Endothelial cell (in vitro differentiated cells): ENCODE measurements around the gene CCDC14. TPM values are rescaled to one million over a fixed set of nuclear protein-coding genes. Genes with fewer than 3 reads are reported as not detected.

Experiments
- DNase-seq: peaks from one replicate; pipeline ENCODE4 v3.0.0; 2021; ENCODE audit warnings: low spot score
- H3K27ac Mint-ChIP-seq: one replicate; pipeline ENCODE4 v1.8.0; 2021; ENCODE audit warnings: mixed read lengths, inconsistent platforms; ENCODE audit not compliant: unreplicated experiment
- H3K27me3 Mint-ChIP-seq: one replicate; pipeline ENCODE4 v1.8.0; 2021; ENCODE audit warnings: mild to moderate bottlenecking, moderate library complexity, mixed read lengths, inconsistent platforms; ENCODE audit not compliant: unreplicated experiment
- H3K36me3 Mint-ChIP-seq: one replicate; pipeline ENCODE4 v1.8.0; 2021; ENCODE audit warnings: mild to moderate bottlenecking, low read depth, mixed read lengths, inconsistent platforms; ENCODE audit not compliant: unreplicated experiment
- H3K4me1 Mint-ChIP-seq: one replicate; pipeline ENCODE4 v1.8.0; 2021; ENCODE audit warnings: mild to moderate bottlenecking, mixed read lengths, inconsistent platforms; ENCODE audit not compliant: unreplicated experiment
- H3K4me3 Mint-ChIP-seq: one replicate; pipeline ENCODE4 v1.8.0; 2021; ENCODE audit warnings: mild to moderate bottlenecking, mixed read lengths, inconsistent platforms; ENCODE audit not compliant: unreplicated experiment
- H3K9me3 Mint-ChIP-seq: one replicate; pipeline ENCODE4 v1.8.0; 2021; ENCODE audit warnings: mixed read lengths, inconsistent platforms; ENCODE audit not compliant: unreplicated experiment
- CTCF ChIP-seq: fragments of 200-600 bp; sonication (generic); IDR thresholded peaks from one replicate; pipeline ENCODE4 v1.5.0; 2021; ENCODE audit warnings: antibody characterized with exemption; ENCODE audit not compliant: unreplicated experiment
- total RNA-seq: library from RNA; stranded (reverse); fragmentation: NEBNext Ultra II Directional; extraction: Animal tissue kit (Norgen Biotek cat#: 25700); gene quantifications from one replicate; pipeline ENCODE4 v1.2.1, GENCODE V29; 2021; ENCODE audit not compliant: unreplicated experiment

The CCDC14 gene
- total RNA-seq, 1 donor from 2014 or later = 44.5 TPM

- H3K27ac Mint-ChIP-seq = no peak overlapping the region
- no peaks in the 10 kb centered on the region for H3K27me3 Mint-ChIP-seq
- TF ChIP-seq CTCF = no peak
- DNase-seq = no peak
- H3K4me3 Mint-ChIP-seq = no peak overlapping the region
- H3K4me1 Mint-ChIP-seq = no peaks in the 10 kb centered on the region
- H3K9me3 Mint-ChIP-seq = no peaks in the 10 kb centered on the region
- H3K36me3 Mint-ChIP-seq = peaks cover 4% of the 10 kb centered on the region
Measured at GRCh38 chr3:123870033-123870432, 91.0 kb downstream of the CCDC14 start.

- no peak for DNase-seq
- H3K4me1 Mint-ChIP-seq = no peaks in the 10 kb centered on the region
- peaks cover 4% of the 10 kb centered on the region for H3K36me3 Mint-ChIP-seq
- no peak overlapping the region for H3K27ac Mint-ChIP-seq
- H3K4me3 Mint-ChIP-seq = no peak overlapping the region
- no peak for TF ChIP-seq CTCF
- H3K9me3 Mint-ChIP-seq = no peaks in the 10 kb centered on the region
- H3K27me3 Mint-ChIP-seq = no peaks in the 10 kb centered on the region
Measured at GRCh38 chr3:123869165-123869564, 91.9 kb downstream of the CCDC14 start.

- no peak overlapping the region for H3K4me3 Mint-ChIP-seq
- no peaks in the 10 kb centered on the region for H3K4me1 Mint-ChIP-seq
- no peak overlapping the region for H3K27ac Mint-ChIP-seq
- no peaks in the 10 kb centered on the region for H3K36me3 Mint-ChIP-seq
- H3K27me3 Mint-ChIP-seq = no peaks in the 10 kb centered on the region
- TF ChIP-seq CTCF = no peak
- DNase-seq = no peak
- H3K9me3 Mint-ChIP-seq = no peaks in the 10 kb centered on the region
Measured at GRCh38 chr3:123864706-123865105, 96.3 kb downstream of the CCDC14 start.

Other genes starting within 250 kb of the CCDC14 start
- gene MYLK, start 76.9 kb downstream of the CCDC14 start, total RNA-seq = 7.8 TPM
- not detected for gene ROPN1, start 30.9 kb upstream of the CCDC14 start, total RNA-seq
- 250 TPM for gene KALRN, start 72.1 kb upstream of the CCDC14 start, total RNA-seq